Measurements from ENCODE around the gene WDTC1. TPM values are rescaled to one million over a fixed set of nuclear protein-coding genes. Genes with fewer than 3 reads are reported as not detected.
"Not testable (repeated sequence)": the region's sequence is repeated elsewhere in the genome, so short reads cannot be mapped to it uniquely, and the experiment has no call there.

The WDTC1 gene
- total RNA-seq, 2 experiments from 2014 or later: 28.9 to 32.6 TPM

GRCh38 chr1:27220702-27221497, 13.5 kb upstream of the WDTC1 start:
- not testable (repeated sequence) for H3K4me1 Mint-ChIP-seq; DNase-seq; H3K27me3 Mint-ChIP-seq; H3K27ac Mint-ChIP-seq; H3K4me3 Mint-ChIP-seq; H3K9me3 Mint-ChIP-seq (ENCODE audit: low read depth); ATAC-seq; H3K36me3 Mint-ChIP-seq
- CTCF ChIA-PET: interaction anchor here (0.8 kb wide), 1 partner anchor 75 kb away, joined by 3 read pairs; no protein-coding TSS in a partner anchor

GRCh38 chr1:27225621-27226020, 8.8 kb upstream of the WDTC1 start:
- H3K27ac Mint-ChIP-seq: no peak overlapping the region
- H3K27me3 Mint-ChIP-seq: peaks cover 2% of the 10 kb centered on the region
- DNase-seq (no peak), ATAC-seq (no peak)
- no peaks in the 10 kb centered on the region for H3K4me1 Mint-ChIP-seq
- H3K4me3 Mint-ChIP-seq: no peak overlapping the region
- no peaks in the 10 kb centered on the region for H3K36me3 Mint-ChIP-seq
- CTCF ChIA-PET: interaction anchor here (1.2 to 1.6 kb wide), 2 partner anchors 71 to 123 kb away, joined by 3 read pairs; no protein-coding TSS in a partner anchor
- no peaks in the 10 kb centered on the region for H3K9me3 Mint-ChIP-seq (ENCODE audit: low read depth)

- no peak overlapping the region for H3K4me3 Mint-ChIP-seq
- H3K4me1 Mint-ChIP-seq: no peaks in the 10 kb centered on the region
- ATAC-seq: no peak
- no peaks in the 10 kb centered on the region for H3K36me3 Mint-ChIP-seq
- H3K27me3 Mint-ChIP-seq: no peaks in the 10 kb centered on the region
- DNase-seq: no peak
- H3K9me3 Mint-ChIP-seq (ENCODE audit: low read depth): no peaks in the 10 kb centered on the region
- H3K27ac Mint-ChIP-seq: no peak overlapping the region
- CTCF ChIA-PET: interaction anchor here (0.7 kb wide), 1 partner anchor 71 kb away, joined by 3 read pairs; no protein-coding TSS in a partner anchor
Observed at GRCh38 chr1:27227765-27228164, 6.7 kb upstream of the WDTC1 start.

GRCh38 chr1:27233667-27234048, 774 bp upstream of the WDTC1 start:
- peak overlapping the region; percentile 86 for H3K4me3 Mint-ChIP-seq
- H3K36me3 Mint-ChIP-seq: peaks cover 7% of the 10 kb centered on the region
- CTCF ChIA-PET: interaction anchor here (1.2 to 1.3 kb wide), 2 partner anchors 116 to 132 kb away, joined by 3 to 7 read pairs; no protein-coding TSS in a partner anchor
- no peaks in the 10 kb centered on the region for H3K9me3 Mint-ChIP-seq (ENCODE audit: low read depth)
- H3K27me3 Mint-ChIP-seq: no peaks in the 10 kb centered on the region
- H3K4me1 Mint-ChIP-seq: peaks cover 29% of the 10 kb centered on the region
- DNase-seq (peak; percentile 44), ATAC-seq (no peak)
- H3K27ac Mint-ChIP-seq: peak overlapping the region; percentile 55

- ATAC-seq (no peak), DNase-seq (no peak)
- CTCF ChIA-PET: interaction anchor here (1.0 to 1.6 kb wide), 2 partner anchors 38 to 126 kb away, joined by 3 read pairs; no protein-coding TSS in a partner anchor
- H3K9me3 Mint-ChIP-seq (ENCODE audit: low read depth): no peaks in the 10 kb centered on the region
- peaks cover 7% of the 10 kb centered on the region for H3K36me3 Mint-ChIP-seq
- peak overlapping the region; percentile 84 for H3K27ac Mint-ChIP-seq
- H3K4me1 Mint-ChIP-seq: peaks cover 29% of the 10 kb centered on the region
- peak overlapping the region; percentile 94 for H3K4me3 Mint-ChIP-seq
- H3K27me3 Mint-ChIP-seq: no peaks in the 10 kb centered on the region
Observed at GRCh38 chr1:27235827-27236226, 1.4 kb downstream of the WDTC1 start.

- ATAC-seq (no peak), DNase-seq (no peak)
- Mint-ChIP-seq H3K36me3 (peaks cover 7% of the 10 kb centered on the region), H3K27me3 (no peaks in the 10 kb centered on the region), H3K4me1 (peaks cover 29% of the 10 kb centered on the region), H3K9me3 (ENCODE audit: low read depth) (no peaks in the 10 kb centered on the region), H3K27ac (no peak overlapping the region), H3K4me3 (no peak overlapping the region)
- CTCF ChIA-PET: interaction anchor here (0.9 kb wide), 1 partner anchor 8 kb away, joined by 4 read pairs; no protein-coding TSS in a partner anchor
Observed at GRCh38 chr1:27237112-27237511, 2.7 kb downstream of the WDTC1 start.

- ATAC-seq (no peak), DNase-seq (no peak)
- Mint-ChIP-seq H3K36me3 (peaks cover 7% of the 10 kb centered on the region), H3K4me3 (no peak overlapping the region), H3K4me1 (peaks cover 29% of the 10 kb centered on the region), H3K27ac (no peak overlapping the region), H3K9me3 (ENCODE audit: low read depth) (no peaks in the 10 kb centered on the region), H3K27me3 (no peaks in the 10 kb centered on the region)
- CTCF ChIA-PET: interaction anchor here (0.9 kb wide), 1 partner anchor 29 kb away, joined by 3 read pairs; no protein-coding TSS in a partner anchor
Observed at GRCh38 chr1:27238032-27238431, 3.6 kb downstream of the WDTC1 start.

- no peak for DNase-seq
- peaks cover 4% of the 10 kb centered on the region for H3K36me3 Mint-ChIP-seq
- H3K9me3 Mint-ChIP-seq (ENCODE audit: low read depth): no peaks in the 10 kb centered on the region
- no peak overlapping the region for H3K4me3 Mint-ChIP-seq
- H3K27ac Mint-ChIP-seq: no peak overlapping the region
- ATAC-seq: no peak
- CTCF ChIA-PET: interaction anchor here (1.2 to 2.5 kb wide), 5 partner anchors 10 to 197 kb away, joined by 4 to 9 read pairs (median 5); no protein-coding TSS in a partner anchor
- H3K27me3 Mint-ChIP-seq: no peaks in the 10 kb centered on the region
- H3K4me1 Mint-ChIP-seq: peaks cover 9% of the 10 kb centered on the region
Observed at GRCh38 chr1:27241677-27242076, 7.2 kb downstream of the WDTC1 start.

GRCh38 chr1:27243665-27244064, 9.2 kb downstream of the WDTC1 start:
- H3K36me3 Mint-ChIP-seq; H3K9me3 Mint-ChIP-seq (ENCODE audit: low read depth); H3K4me3 Mint-ChIP-seq; DNase-seq; H3K27me3 Mint-ChIP-seq; ATAC-seq; H3K27ac Mint-ChIP-seq; H3K4me1 Mint-ChIP-seq; CTCF ChIA-PET: not testable (repeated sequence)

- CTCF ChIA-PET: interaction anchor here (1.4 kb wide), 1 partner anchor 9 kb away, joined by 4 read pairs; no protein-coding TSS in a partner anchor
Observed at GRCh38 chr1:27246194-27246593, 11.8 kb downstream of the WDTC1 start.

GRCh38 chr1:27253596-27253995, 19.2 kb downstream of the WDTC1 start:
- H3K27ac Mint-ChIP-seq: no peak overlapping the region
- peaks cover 8% of the 10 kb centered on the region for H3K4me1 Mint-ChIP-seq
- H3K9me3 Mint-ChIP-seq (ENCODE audit: low read depth): no peaks in the 10 kb centered on the region
- CTCF ChIA-PET: interaction anchor here (1.1 to 1.4 kb wide), 2 partner anchors 11 to 43 kb away, joined by 4 to 5 read pairs; no protein-coding TSS in a partner anchor
- DNase-seq (no peak), ATAC-seq (no peak)
- no peaks in the 10 kb centered on the region for H3K27me3 Mint-ChIP-seq
- H3K36me3 Mint-ChIP-seq: no peaks in the 10 kb centered on the region
- H3K4me3 Mint-ChIP-seq: no peak overlapping the region

More at GRCh38 chr1:27246194-27246593, 11.8 kb downstream of the WDTC1 start:
- H3K4me3 Mint-ChIP-seq: no peak overlapping the region
- DNase-seq (no peak), ATAC-seq (no peak)
- H3K9me3 Mint-ChIP-seq (ENCODE audit: low read depth): no peaks in the 10 kb centered on the region
- H3K36me3 Mint-ChIP-seq: peaks cover 3% of the 10 kb centered on the region
- H3K4me1 Mint-ChIP-seq: no peaks in the 10 kb centered on the region
- H3K27ac Mint-ChIP-seq: no peak overlapping the region
- no peaks in the 10 kb centered on the region for H3K27me3 Mint-ChIP-seq

- no peak overlapping the region for H3K4me3 Mint-ChIP-seq
- CTCF ChIA-PET: interaction anchor here (1.4 kb wide), 1 partner anchor 13 kb away, joined by 5 read pairs; no protein-coding TSS in a partner anchor
- H3K27me3 Mint-ChIP-seq: no peaks in the 10 kb centered on the region
- no peaks in the 10 kb centered on the region for H3K36me3 Mint-ChIP-seq
- no peak for ATAC-seq
- H3K4me1 Mint-ChIP-seq: peaks cover 9% of the 10 kb centered on the region
- no peaks in the 10 kb centered on the region for H3K9me3 Mint-ChIP-seq (ENCODE audit: low read depth)
- no peak for DNase-seq
- no peak overlapping the region for H3K27ac Mint-ChIP-seq
Observed at GRCh38 chr1:27255136-27255535, 20.7 kb downstream of the WDTC1 start.

GRCh38 chr1:27257155-27257554, 22.7 kb downstream of the WDTC1 start:
- no peaks in the 10 kb centered on the region for H3K36me3 Mint-ChIP-seq
- no peak overlapping the region for H3K27ac Mint-ChIP-seq
- CTCF ChIA-PET: no interaction called here
- peaks cover 9% of the 10 kb centered on the region for H3K4me1 Mint-ChIP-seq
- no peak for DNase-seq
- H3K27me3 Mint-ChIP-seq: no peaks in the 10 kb centered on the region
- H3K9me3 Mint-ChIP-seq (ENCODE audit: low read depth): no peaks in the 10 kb centered on the region
- no peak for ATAC-seq
- no peak overlapping the region for H3K4me3 Mint-ChIP-seq

GRCh38 chr1:27258598-27258997, 24.2 kb downstream of the WDTC1 start:
- CTCF ChIA-PET: interaction anchor here (1.3 to 1.5 kb wide), 2 partner anchors 25 to 156 kb away, joined by 3 read pairs; no protein-coding TSS in a partner anchor
- no peaks in the 10 kb centered on the region for H3K36me3 Mint-ChIP-seq
- no peak overlapping the region for H3K4me3 Mint-ChIP-seq
- DNase-seq (no peak), ATAC-seq (no peak)
- H3K9me3 Mint-ChIP-seq (ENCODE audit: low read depth): no peaks in the 10 kb centered on the region
- peaks cover 7% of the 10 kb centered on the region for H3K4me1 Mint-ChIP-seq
- no peaks in the 10 kb centered on the region for H3K27me3 Mint-ChIP-seq
- H3K27ac Mint-ChIP-seq: no peak overlapping the region

All from activated CD8-positive, alpha-beta memory T cell treated with anti-CD3 and anti-CD28 coated beads, Interleukin-2, amount 10 ng/mL, durations not matched to agents 7 days and 5 days (primary cell).